GM19455 (cell line): ENCODE measurements around the gene EID2B.

ENCODE experiments used
- ATAC-seq: cut with Tn5 transposase; IDR thresholded peaks from one replicate; pipeline ENCODE4 v1.9.1; 2021; ENCODE audit not compliant: unreplicated experiment

The EID2B gene

GRCh38 chr19:39533003-39533512, 406 bp upstream of the EID2B start:
- ATAC-seq: no peak

GRCh38 chr19:39531834-39532232, 819 bp downstream of the EID2B start:
- ATAC-seq: no peak

- ATAC-seq: no peak
Measured at GRCh38 chr19:39525205-39525604, 7.4 kb downstream of the EID2B start.

GRCh38 chr19:39524495-39524894, 8.2 kb downstream of the EID2B start:
- no peak for ATAC-seq

- ATAC-seq: no peak
Measured at GRCh38 chr19:39520541-39521484, 11.8 kb downstream of the EID2B start.

- ATAC-seq: no peak
Measured at GRCh38 chr19:39518975-39519374, 13.7 kb downstream of the EID2B start.

- no peak for ATAC-seq
Measured at GRCh38 chr19:39518458-39518857, 14.2 kb downstream of the EID2B start.

- no peak for ATAC-seq
Measured at GRCh38 chr19:39517432-39517831, 15.2 kb downstream of the EID2B start.

- no peak for ATAC-seq
Measured at GRCh38 chr19:39516270-39516669, 16.4 kb downstream of the EID2B start.

GRCh38 chr19:39515551-39516191, 17.0 kb downstream of the EID2B start:
- ATAC-seq: no peak

GRCh38 chr19:39514840-39515550, 17.7 kb downstream of the EID2B start, which contains the start of gene SELENOV:
Gene SELENOV (plus strand): TSS chr19:39515139. CDS start chr19:39515213, 74 bp downstream.
- no peak for ATAC-seq

- ATAC-seq: no peak
Measured at GRCh38 chr19:39512988-39513387, 19.7 kb downstream of the EID2B start.

GRCh38 chr19:39509233-39509632, 23.4 kb downstream of the EID2B start:
- ATAC-seq: no peak

GRCh38 chr19:39508629-39509028, 24.0 kb downstream of the EID2B start:
- no peak for ATAC-seq

GRCh38 chr19:39507715-39508364, 24.8 kb downstream of the EID2B start:
- ATAC-seq: no peak

GRCh38 chr19:39506944-39507714, 25.5 kb downstream of the EID2B start:
- no peak for ATAC-seq

- no peak for ATAC-seq
Measured at GRCh38 chr19:39506598-39506943, 26.1 kb downstream of the EID2B start.

GRCh38 chr19:39502640-39503417, 29.8 kb downstream of the EID2B start:
- no peak for ATAC-seq

- ATAC-seq: no peak
Measured at GRCh38 chr19:39501340-39501739, 31.3 kb downstream of the EID2B start.
